ENCODE measurements around the gene TNC.

Gene TNC

GRCh38 chr9:114972510-114973136 lies 145.3 kb downstream of the TNC start:
- Histone ChIP-seq H2AFZ (ENCODE audit: low read length) (no peak overlapping the region), H3K4me1 (ENCODE audit: low read length) (no peaks in the 10 kb centered on the region), H3K9ac (ENCODE audit: low read length) (no peak overlapping the region), H3F3A (ENCODE audit: insufficient read depth, low read length) (no peaks in the 10 kb centered on the region), H3K27me3 (replicated peaks; ENCODE audit: insufficient read depth, low read length) (no peaks in the 10 kb centered on the region), H3K9me2 (replicated peaks; ENCODE audit: insufficient read depth, low read length) (no peaks in the 10 kb centered on the region), H3K9me3 (replicated peaks; ENCODE audit: insufficient read depth, low read length) (no peaks in the 10 kb centered on the region), H3K36me3 (replicated peaks; ENCODE audit: insufficient read depth, low read length) (no peaks in the 10 kb centered on the region), H3K27ac (ENCODE audit: low read length) (no peak overlapping the region), H3K4me2 (ENCODE audit: low read depth, low read length) (no peak overlapping the region), H4K20me1 (ENCODE audit: insufficient read depth, low read length) (no peaks in the 10 kb centered on the region), H3K4me3 (ENCODE audit: low read length) (no peak overlapping the region), H3K79me2 (ENCODE audit: low read length) (no peaks in the 10 kb centered on the region)
- DNase-seq: no peak
- TF ChIP-seq EZH2phosphoT487 (IDR thresholded peaks at IDR 0.05; ENCODE audit: low read length) (no peak), CTCF (IDR thresholded peaks at IDR 0.05; ENCODE audit: low read length) (no peak), EZH2 (optimal IDR thresholded peaks at IDR 0.05; ENCODE audit: low read depth, low read length) (no peak)
